ENCODE data around the gene SPATA31C1.

The SPATA31C1 gene

GRCh38 chr9:87884578-87885459, 32.9 kb upstream of the SPATA31C1 start:
- no peak overlapping the region for H3K27ac ChIP-seq
- no peak overlapping the region for H3K4me3 ChIP-seq (ENCODE audit: low read depth, low read length)
- no peaks in the 10 kb centered on the region for H3K27me3 ChIP-seq (ENCODE audit: insufficient read depth, low read depth, severe bottlenecking)
- no peaks in the 10 kb centered on the region for H3K9me3 ChIP-seq (ENCODE audit: severe bottlenecking)
- no peak for DNase-seq
- no peaks in the 10 kb centered on the region for H3K36me3 ChIP-seq
- TF ChIP-seq CTCF (IDR thresholded peaks at IDR 0.05; ENCODE audit: low read depth, low read length), result no peak

DNA sequence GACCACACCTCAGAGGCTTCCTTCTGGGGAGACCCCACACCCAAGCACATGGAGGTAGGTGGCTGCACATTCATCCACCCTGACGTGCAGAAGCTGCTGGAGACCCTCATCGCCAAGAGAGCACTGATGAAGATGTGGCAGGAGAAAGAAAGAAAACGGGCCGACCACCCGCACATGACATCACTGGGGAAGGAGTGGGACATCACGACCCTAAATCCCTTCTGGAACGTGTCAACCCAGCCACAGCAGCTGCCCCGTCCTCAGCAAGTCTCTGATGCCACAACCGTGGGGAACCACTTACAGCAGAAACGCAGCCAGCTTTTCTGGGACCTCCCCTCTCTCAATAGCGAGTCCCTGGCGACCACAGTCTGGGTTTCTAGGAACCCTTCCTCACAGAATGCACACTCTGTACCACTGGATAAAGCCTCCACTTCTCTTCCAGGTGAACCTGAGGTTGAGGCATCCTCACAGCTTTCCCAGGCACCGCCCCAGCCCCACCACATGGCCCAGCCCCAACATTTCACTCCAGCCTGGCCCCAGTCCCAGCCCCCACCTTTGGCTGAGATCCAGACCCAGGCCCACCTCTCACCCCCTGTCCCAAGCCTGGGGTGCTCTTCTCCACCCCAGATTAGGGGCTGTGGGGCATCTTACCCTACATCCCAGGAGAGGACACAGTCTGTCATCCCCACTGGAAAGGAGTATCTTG, 32.1 kb upstream of the SPATA31C1 start:
- no peak for DNase-seq
- Histone ChIP-seq H3K27ac (no peak overlapping the region), H3K9me3 (ENCODE audit: severe bottlenecking) (no peaks in the 10 kb centered on the region), H3K27me3 (ENCODE audit: insufficient read depth, low read depth, severe bottlenecking) (no peaks in the 10 kb centered on the region), H3K4me3 (ENCODE audit: low read depth, low read length) (no peak overlapping the region), H3K36me3 (no peaks in the 10 kb centered on the region)
- no peak for TF ChIP-seq CTCF (IDR thresholded peaks at IDR 0.05; ENCODE audit: low read depth, low read length)

- Histone ChIP-seq H3K36me3 (no peaks in the 10 kb centered on the region), H3K27ac (no peak overlapping the region), H3K9me3 (ENCODE audit: severe bottlenecking) (no peaks in the 10 kb centered on the region), H3K27me3 (ENCODE audit: insufficient read depth, low read depth, severe bottlenecking) (no peaks in the 10 kb centered on the region), H3K4me3 (ENCODE audit: low read depth, low read length) (no peak overlapping the region)
- DNase-seq, result no peak
- TF ChIP-seq CTCF (IDR thresholded peaks at IDR 0.05; ENCODE audit: low read depth, low read length), result no peak
Measured at GRCh38 chr9:87886210-87886932, 31.4 kb upstream of the SPATA31C1 start.

DNA sequence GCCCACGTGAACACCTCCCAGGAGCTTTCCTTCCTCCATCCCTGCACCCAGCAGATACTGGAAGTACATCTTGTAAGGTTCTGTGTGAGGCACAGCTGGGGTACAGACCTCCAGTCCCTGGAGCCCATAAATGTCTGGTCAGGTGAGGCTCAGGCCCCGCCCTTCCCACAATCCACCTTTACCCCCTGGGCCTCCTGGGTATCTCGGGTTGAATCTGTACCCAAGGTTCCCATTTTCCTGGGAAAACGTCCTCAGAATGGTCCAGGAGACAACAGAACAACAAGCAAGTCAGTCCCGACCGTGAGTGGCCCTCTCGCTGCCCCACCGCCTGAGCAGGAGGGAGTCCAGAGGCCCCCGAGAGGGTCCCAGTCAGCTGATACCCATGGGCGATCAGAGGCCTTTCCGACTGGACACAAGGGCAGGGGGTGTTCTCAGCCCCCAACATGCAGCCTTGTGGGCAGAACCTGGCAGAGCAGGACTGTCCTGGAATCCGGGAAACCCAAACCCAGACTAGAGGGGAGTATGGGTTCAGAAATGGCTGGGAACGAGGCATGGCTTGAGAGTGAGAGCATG, 30.7 kb upstream of the SPATA31C1 start:
- no peaks in the 10 kb centered on the region for H3K27me3 ChIP-seq (ENCODE audit: insufficient read depth, low read depth, severe bottlenecking)
- DNase-seq, result no peak
- H3K36me3 ChIP-seq, result no peaks in the 10 kb centered on the region
- no peak overlapping the region for H3K4me3 ChIP-seq (ENCODE audit: low read depth, low read length)
- no peak for TF ChIP-seq CTCF (IDR thresholded peaks at IDR 0.05; ENCODE audit: low read depth, low read length)
- H3K27ac ChIP-seq, result no peak overlapping the region
- no peaks in the 10 kb centered on the region for H3K9me3 ChIP-seq (ENCODE audit: severe bottlenecking)

DNA sequence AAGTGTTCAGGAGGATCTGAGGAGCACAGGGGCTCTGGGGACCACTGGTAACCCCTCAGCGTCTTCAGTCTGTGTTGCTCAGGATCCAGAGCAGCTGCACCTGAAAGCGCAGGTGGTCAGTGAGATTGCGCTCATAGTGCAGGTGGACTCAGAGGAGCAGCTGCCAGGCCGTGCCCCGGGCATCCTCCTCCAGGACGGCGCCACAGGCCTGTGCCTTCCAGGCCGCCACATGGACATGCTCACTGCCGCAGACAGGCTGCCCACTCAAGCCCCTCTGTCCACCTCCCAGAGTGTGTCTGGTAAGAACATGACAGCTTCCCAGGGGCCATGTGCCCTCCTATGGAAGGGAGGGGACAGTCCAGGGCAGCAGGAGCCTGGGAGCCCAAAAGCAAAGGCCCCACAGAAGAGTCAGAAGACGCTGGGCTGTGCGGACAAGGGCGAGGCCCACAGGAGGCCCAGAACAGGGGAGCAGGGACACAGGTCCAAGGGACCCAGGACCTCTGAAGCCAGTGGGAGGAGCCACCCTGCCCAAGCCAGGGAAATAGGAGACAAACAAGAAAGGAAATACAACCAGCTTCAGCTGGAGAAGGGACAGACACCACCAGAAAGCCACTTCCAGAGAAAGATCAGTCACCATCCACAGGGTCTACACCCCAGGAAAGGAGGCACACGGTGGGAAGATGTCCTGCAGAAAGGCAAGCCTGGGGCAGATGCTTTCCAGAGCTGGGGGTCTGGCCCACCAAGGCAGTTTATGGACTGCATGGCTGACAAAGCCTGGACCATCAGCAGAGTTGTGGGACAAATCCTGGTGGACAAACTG, 29.9 kb upstream of the SPATA31C1 start:
- Histone ChIP-seq H3K4me3 (ENCODE audit: low read depth, low read length) (no peak overlapping the region), H3K27ac (no peak overlapping the region), H3K9me3 (ENCODE audit: severe bottlenecking) (no peaks in the 10 kb centered on the region), H3K27me3 (ENCODE audit: insufficient read depth, low read depth, severe bottlenecking) (no peaks in the 10 kb centered on the region), H3K36me3 (no peaks in the 10 kb centered on the region)
- no peak for TF ChIP-seq CTCF (IDR thresholded peaks at IDR 0.05; ENCODE audit: low read depth, low read length)
- DNase-seq, result no peak
